Measurements from ENCODE around the gene ENDOV. TPM values are rescaled to one million over a fixed set of nuclear protein-coding genes. Genes with fewer than 3 reads are reported as not detected.

Gene ENDOV
- total RNA-seq, 1 donor from 2014 or later, result 26.2 TPM

DNA sequence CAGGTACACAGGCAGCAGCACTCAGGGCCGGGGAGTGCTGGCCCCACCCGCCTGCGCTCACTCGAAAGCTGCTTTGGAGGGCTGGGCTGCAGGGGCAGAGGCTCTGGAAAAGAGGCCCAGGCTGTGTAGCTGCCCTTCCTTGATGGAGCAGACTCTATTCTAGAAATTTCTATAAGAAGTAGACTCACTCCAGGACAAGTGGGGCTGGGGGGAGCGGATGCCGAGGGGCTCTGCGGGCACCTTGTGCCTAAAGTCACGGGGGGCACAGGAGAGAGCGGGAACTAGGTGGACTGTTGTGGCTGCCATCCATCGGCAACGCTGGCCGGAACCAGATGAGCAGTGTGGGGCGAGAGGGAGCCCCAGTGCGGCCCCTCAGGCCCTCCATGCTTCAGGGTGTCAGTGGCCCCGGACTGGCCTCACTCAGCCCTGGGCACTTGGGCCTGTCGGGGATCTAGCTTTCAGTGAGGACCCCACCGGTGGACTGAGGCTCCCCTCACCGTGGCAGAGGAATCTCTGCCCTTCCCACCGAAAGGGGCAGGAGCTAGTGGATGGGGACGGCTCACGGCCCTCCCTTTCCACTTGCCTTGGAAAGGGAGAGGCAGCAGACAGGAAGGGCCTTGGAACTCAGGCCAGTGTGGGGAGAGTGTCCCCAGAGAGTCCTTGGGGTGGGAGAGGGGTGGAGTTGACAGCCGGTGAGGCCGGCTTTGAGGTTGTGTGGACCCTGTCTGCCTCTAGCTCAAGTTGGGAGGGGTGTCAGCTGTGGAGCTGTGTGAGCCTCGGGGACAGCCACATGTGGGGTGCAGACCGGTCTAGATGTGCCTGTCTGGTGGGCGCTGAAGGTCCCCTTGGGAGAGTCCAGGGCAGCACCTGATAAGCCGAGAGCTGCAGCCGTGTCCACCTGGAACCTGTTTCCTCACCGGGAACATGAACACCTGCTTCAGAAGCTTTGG, 16.6 kb downstream of the ENDOV start:
- DNase-seq (ENCODE audit: low spot score), result no peak

DNA sequence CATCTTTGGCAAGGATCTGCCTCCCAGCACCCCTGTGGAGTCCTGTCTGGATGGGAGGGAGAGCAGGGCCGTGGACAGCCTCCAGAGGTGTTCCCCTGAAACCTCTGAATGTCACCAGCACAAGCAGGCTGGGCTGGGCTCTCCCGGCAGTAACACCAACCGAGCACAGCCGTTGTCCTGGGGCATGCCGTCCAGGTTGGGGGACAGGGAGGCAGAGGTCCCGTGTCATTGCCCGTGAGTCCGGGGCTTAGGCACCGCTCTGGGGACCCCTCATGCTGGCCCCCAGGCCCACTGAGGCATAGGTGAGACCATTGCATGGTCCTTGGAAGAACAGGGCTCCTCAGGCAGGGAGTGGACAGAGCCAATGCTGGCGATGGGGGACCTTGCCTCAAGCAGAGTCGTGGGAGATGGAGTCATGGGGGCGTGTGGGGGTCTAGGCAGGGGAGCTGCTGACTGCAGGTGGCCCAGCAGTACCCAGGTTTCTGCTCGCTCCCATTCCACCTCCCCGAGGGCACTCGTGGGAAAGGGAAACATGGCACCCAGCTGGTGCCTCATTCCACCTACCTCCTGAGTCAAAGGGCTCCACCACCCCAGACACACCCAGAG, 17.5 kb downstream of the ENDOV start:
- DNase-seq (ENCODE audit: low spot score), result no peak

DNA sequence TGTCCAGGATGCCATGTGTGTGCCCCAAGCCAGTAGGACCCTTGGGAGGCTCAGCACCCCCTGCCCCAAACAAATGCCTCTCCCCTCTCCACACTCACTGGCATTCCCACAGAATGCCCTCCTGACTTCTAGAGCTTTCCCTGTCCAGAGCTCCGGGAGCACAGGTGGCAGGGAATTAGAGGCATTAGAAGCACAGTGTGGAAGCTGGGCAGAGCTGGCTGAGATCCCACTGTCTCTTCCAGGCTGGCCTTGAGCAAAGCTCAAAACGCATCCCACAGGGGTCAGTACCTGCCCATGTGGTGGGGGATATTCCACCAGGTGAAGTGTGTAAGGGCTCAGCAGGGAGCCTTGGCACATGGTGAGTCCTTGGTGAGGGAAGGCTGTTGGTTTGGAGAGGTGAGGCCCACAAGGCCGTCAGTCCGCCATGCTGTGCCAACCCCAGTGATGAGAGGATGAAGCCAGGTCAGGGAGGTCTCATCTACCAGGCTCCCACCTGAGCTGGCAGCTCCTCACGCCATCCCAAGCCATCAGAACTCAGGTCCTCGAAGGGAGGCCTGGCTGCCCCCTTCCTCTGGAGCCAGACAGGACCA, 18.1 kb downstream of the ENDOV start:
- no peak for DNase-seq (ENCODE audit: low spot score)

DNA sequence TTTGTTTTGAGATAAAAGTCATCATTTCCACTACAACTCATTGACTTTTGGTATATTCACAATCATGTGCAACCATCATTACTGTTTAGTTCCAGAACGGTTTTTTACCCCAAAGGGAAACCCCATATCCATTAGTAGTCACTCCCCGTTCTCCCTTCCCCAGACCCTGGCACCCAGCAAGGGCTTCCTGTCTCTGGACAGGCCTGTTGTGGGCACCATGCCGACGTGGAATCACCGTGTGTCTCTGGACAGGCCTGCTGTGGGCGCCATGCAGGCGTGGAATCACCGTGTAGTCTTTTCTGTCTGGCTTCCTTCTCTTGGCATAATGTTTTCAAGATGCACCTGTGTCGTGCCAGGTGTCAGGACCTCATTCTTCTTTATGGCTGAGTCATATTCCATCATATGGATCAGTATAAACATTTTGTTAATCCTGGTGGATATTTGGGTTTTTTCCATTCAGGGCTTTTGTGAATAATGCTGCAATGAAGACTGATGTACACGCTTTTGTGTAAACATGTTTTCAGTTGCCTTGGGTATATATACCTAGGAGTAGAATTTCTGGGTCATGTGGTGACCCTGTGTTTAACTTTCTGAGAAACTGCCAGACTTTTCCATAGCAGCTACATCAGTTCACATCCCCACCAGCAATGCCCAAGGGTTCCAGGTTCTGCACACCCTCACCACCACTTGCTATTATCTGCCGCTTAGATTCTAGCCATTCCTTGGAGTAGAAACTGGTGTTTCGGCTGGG, 19.1 kb downstream of the ENDOV start:
- no peak for DNase-seq (ENCODE audit: low spot score)

DNA sequence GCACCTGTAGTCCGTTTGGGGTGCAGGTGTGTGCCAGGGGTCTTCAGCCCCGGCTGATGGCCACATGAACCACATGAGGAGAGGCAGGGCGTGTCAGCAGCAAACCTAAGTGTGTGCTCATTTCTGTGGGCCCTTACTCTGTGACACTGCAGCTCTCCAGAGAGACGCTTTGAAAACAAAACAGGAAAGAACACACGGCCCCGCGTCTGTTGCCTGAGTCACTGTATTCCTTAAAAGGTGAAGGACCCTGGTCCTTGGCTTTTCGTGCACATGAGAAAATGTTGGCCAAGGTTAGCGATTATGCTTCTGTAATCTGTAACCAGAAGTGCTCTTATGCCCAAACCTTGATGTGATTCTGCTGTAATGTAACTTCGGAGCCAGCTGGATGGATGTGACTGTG, 22.6 kb downstream of the ENDOV start:
- no peak for DNase-seq (ENCODE audit: low spot score)

DNA sequence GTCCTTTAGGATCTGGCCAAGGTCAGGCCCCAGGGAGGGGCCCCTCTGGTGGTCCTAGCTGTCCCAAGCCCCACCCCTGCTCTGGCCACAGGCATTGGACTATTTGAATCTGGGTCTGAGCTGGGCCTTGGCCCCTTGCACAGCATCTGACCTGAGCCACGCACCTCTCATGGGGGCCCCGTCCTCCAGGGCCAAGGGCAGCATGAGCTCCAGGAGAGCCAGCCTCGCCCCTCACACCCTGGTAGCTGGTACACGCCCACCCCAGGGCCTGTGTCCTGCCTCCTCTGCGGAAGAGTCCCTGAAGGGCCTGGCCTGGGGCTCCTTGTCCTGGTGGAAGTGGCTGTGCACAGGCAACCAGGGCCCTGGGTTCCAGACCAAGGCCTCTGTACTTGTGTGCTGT, 23.8 kb downstream of the ENDOV start:
- DNase-seq (ENCODE audit: low spot score), result no peak

DNA sequence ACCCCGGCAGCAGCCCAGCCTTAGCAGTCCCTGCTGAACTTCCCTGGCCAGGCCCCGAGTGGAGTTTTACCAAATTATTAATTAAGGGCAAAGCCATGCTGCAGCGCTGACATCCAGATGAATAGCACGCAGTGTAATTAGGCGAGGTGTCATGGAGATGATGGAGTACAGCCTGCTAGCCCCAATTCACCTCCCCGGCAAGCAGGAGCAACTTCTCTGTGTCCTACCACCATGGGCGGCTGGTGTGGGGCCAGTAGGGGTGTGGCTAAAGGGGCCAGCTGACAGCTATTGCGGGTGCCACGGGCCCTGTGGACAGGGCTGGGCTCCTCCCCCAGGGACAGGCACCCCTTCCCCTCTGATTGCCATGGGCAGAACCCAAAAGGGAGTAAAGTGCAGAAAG, 24.5 kb downstream of the ENDOV start:
- no peak for DNase-seq (ENCODE audit: low spot score)

DNA sequence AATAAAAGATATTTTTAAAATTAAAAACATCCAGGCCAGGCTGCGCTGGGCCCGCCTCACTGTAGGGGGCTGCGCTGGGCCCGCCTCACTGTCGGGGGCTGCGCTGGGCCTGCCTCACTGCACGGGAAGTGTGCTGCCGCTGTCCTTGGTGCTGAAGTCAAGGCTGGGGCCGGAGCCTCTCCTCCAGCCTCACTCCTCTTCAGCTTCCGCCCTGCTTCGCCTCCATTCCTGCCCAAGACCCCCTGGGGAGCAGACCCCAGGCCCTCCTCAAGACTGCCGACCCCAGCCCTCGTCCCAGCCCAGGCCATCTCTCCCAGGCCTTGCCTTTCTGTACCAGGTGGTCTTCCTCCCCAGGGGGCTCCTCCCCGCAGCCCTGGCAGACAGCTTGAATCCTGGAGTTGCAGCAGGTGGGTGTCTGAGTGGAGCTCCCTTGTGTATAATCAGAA, 26.2 kb downstream of the ENDOV start:
- no peak for DNase-seq (ENCODE audit: low spot score)

DNA sequence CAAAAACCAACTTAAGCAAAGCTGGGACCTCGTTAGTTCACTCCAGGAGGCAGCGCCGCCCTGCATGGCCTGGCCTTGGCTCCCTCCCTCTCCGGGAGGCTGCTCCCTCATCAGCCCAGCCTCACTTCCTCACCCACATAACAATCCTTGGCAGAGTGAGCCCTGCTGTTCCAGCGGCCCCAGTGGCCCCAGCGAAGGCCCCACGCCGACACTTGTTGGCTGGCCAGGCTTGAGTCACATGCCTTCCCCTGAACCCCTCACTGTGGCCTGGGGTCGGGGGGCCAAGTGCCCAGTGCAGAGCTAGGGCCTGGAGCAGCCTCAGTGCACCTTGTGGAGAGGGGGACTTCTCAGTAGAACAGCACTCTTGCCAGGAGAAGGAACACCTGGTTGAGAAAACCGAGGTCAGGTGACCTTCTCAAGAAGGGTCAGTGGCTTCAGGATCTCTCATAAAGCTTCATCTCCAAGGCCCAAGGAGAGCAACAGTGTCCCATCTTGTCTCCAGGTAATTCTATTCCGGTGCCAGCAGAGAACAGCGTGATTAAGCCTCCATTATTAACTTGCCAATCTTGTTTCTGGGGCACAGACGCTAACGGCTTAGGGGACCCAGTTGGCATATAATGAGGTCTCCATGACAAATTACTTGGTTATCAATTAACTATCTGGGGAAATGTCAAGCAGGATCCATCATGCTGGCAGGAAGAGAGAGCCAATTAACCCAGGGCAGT, 26.8 kb downstream of the ENDOV start:
- DNase-seq (ENCODE audit: low spot score), result no peak

DNA sequence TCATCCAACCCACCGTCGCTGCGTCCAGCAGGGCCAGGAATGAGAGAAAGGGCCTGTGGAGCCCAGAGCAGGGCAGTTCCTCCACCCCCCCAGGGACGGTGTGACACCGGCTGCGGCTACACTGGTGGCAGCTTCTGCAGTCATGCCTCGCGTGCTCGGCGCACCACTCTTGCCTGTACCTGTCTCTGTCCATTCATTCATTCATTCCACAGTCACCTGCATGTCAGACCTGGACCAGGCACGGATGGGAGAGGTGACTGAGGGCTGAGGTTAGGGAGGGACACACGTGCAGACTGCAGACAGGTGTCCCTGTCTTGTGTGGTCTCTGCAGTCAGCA, 27.3 kb downstream of the ENDOV start:
- no peak for DNase-seq (ENCODE audit: low spot score)

DNA sequence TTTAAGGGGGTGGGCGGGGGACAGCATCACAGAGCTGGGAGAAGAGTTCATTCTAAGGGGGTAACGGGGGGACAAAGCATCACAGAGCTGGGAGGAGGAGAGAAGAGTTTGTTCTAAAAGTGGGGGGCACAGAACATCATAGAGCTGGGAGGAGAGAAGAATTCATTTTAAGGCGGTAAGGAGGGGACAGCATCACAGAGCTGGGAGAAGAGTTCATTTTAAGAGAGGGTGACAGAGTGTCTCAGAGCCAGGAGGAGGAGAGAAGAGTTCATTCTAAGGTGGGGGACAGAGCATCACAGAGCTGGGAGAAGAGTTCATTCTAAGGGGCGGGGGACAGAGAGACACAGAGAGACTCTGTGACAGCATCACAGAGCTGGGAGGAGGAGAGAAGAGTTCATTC, 27.8 kb downstream of the ENDOV start:
- DNase-seq (ENCODE audit: low spot score), result no peak

DNA sequence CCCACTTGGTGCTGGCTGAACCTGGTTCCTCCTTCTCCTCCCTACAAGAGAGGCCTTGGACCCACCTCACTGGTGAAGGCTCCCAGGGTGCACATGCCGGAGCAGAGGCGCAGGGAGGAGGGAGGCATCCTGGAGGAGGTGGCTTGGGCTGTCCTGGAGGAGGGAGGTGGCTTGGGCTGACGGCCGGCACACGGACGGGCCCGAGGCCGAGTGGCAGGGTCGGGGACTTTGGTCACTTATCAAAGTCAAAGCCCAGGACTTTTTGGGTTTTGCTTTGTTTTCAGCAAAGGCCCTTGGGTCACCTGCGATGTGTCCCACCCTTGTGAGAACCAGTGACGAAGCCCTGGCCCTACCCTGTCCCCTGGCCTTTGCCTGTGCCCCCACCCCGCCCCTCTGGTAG, 28.5 kb downstream of the ENDOV start:
- no peak for DNase-seq (ENCODE audit: low spot score)

DNA sequence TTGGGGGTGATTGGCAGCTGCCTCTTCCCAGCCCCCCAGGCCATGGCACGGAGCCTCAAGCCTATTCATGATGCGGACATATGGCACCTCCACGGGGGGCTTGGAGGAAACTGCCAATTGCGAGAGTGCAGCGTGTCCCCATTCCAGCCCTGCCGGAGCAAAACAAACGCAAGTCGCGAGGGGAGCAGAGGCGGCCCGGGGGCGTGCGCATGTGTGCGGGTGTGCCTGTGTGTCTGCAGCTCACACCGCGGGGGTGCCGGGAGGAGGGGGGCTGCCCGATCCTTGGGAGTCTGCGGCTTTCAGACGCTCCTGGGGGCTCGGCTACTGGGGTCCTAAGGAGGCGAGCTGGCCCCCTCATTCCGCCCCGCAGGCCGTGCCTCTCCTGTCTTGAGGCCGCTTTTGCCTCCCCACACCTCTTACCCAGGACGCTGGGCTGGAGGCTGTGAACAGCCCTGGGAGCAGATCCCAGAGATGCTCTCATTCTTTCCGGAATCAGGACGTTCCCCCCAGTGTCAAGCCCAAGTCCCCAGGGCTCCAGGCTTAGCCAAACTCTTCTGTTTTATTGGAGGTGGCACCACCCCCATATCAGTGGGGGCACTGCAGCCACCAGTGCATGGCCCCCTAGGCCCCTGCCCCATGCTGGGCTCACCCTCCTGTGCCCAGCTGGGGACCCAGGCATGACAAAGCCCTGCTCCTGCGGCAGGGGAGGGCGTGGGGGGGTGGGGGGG, 29.1 kb downstream of the ENDOV start:
- no peak for DNase-seq (ENCODE audit: low spot score)

DNA sequence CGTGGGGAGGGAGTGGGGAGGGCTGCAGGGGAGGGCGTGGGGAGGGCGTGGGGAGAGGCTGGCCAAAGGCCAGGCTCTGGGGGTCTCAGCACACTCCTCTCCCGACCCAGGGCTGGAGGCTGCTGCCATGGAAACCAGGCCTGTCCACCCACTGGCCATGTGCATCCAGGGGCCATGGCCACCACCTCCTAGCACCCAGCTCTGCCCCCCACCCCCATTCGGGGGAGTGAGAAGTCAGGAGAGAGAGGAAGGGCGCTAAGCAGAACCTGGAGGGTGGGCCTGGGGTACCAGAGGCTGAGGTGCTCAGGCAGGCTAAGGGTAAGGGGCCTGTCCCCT, 29.6 kb downstream of the ENDOV start:
- no peak for DNase-seq (ENCODE audit: low spot score)

DNA sequence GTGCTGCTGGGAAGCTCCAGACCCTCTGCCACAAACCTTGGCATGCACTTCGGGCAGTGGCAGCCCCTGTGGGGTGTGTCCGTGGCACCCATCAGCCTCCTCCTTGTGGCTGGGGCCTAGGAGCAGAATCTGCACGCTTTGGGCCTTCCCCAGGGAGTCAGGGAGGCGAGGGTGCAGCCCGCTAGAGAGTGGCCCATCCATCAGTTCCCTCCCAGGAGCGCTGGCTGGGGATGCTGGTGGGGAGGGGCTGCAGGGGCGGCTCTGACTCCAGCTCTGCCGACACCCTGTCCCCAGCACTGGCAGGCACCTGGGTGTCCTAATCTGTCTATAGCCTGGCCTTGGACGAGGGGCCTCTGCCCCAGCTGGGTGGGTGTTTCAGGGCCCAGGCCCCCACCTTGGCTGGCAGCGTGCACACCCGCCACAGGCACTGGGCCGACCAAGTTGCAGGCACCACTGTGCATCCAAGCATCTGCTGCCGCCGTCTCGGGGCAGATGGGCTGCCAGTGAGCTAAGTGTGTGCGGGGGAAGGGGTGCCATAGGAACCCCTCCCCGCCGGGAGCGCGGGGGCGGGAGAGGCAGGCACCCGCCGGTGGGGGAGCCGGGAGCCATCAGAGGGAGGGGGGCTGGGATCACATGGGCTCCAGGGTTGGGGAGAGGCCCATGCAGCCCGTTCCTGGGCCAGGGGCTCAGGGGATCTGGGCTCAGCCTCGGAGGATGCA, 30.2 kb downstream of the ENDOV start:
- DNase-seq (ENCODE audit: low spot score), result no peak

DNA sequence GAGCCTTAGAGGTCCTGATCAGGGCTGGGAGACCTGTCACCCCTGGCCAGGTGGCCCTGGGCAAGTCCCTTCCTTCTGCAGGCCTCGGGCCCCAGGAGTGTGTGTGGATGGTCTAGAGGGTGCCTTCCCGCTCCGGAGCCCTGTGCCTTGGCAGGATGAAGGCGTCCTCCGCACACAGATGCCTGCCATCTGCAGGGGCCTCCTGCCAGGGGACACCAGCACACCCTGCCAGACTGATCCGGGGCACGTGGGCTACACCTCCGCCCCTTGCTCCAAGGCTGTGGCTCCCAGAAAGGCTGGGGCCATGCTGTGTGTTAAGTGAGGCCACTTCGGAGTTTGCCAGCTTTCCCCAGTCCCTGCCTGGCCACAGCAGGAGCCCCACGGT, 30.8 kb downstream of the ENDOV start:
- no peak for DNase-seq (ENCODE audit: low spot score)

DNA sequence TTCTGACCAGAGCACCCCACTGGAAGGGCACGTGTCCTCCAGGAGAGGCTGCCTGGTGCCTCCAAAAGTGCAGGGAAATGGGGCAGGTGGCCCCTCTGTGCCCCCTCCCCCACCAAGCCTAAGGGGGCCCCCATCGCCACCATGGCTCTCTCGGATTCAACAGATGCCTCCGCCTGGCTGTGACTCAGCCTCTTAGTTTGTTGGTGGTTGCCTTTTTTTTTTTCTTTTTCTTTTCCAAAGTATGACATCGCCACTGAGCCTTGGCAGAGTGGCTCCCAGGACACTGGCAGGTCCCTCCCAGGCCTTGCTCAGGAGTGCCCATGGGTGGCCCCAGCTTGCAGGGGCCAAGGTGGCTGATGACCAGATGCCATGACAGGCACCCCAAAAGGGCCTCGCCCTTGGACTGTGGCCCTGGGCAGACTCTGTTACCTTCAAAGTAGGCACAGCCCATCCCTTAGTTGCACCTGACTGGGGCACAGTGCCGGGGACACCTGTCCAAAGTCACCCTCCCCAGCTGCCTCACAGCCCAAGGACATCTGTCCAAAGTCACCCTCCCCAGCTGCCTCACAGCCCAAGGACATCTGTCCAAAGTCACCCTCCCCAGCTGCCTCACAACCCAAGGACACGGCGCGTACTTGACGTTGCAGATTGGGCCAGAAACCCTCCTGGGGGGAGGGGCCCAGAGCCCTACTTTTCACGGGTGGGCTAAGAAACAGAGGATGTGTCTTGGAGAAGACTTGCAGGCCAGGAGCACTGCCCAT, 31.9 kb downstream of the ENDOV start:
- no peak for DNase-seq (ENCODE audit: low spot score)

DNA sequence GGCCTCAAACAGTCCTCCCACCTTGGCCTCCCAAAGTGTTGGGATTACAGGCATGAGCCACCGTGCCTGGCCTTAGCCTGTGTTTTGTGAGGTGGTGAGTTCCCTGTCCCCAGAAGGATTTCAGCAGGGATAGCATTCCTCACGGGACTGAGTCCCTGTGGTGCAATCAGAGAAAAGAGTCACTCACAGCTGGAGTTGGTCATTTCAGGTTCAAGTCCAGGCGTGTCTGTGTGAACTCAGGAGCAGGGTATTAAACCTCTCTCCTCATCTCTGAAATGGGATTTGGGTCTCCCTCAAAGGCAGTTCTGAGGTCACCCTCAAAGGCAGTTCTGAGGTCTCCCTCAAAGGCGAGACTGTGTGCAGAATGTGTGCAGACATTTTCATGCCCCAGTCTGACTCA, 32.8 kb downstream of the ENDOV start:
- no peak for DNase-seq (ENCODE audit: low spot score)

DNA sequence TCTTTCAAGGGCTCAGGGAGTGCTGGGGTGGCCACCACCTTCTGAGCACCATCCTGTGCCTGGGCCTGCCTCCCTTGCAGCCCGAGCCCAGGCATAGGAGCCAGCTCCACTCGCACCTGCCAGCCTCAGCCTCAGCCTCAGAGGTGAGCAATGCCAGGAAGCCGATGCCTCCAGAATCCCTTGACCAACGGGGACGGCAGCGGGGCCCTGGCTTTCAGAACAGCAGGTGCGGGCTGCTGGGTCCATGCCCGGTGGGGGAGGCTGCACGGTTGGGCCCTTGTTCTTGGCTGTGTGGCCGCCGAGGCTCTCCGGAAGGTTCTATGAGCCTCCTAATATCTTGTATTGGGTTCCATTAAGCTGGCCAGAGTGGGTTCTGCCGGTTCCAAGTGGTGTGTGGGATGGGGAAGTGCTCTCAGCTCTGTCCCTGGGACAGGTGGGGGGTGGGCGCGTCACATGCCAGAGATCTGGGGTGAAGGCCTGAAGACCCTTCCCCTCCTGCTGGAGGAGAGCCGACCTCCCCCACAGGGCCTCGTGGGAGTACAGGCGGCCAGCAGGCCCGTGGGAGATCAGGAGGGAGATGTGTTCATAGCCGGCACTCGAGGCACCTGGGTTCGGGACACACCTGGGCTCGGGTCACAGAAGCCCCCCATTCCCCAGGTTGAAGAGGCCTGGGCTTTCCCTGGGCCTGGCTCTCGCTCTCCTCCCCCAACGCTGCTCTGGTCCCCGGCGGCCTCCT, 34.4 kb downstream of the ENDOV start:
- DNase-seq (ENCODE audit: low spot score), result no peak
